Measurements from ENCODE around the gene NF2. TPM values are rescaled to one million over a fixed set of nuclear protein-coding genes. Genes with fewer than 3 reads are reported as not detected.

NF2 gene
- total RNA-seq, 1 experiment from 2014 or later, result 56.9 TPM

- TF ChIP-seq ARID4B (CRISPR knock-in tag; IDR thresholded peaks at IDR 0.05; ENCODE audit: borderline replicate concordance) (no peak), RELA (CRISPR knock-in tag; IDR thresholded peaks at IDR 0.05; ENCODE audit: borderline replicate concordance) (no peak), ZMAT4 (CRISPR knock-in tag; IDR thresholded peaks at IDR 0.05) (no peak), RORB (CRISPR knock-in tag; IDR thresholded peaks at IDR 0.05) (no peak), MLX (CRISPR knock-in tag; IDR thresholded peaks at IDR 0.05) (no peak), NR1H2 (CRISPR knock-in tag; IDR thresholded peaks at IDR 0.05) (no peak), ERG (CRISPR knock-in tag; IDR thresholded peaks at IDR 0.05) (no peak), MYBL2 (CRISPR knock-in tag; IDR thresholded peaks at IDR 0.05) (no peak), EMX1 (CRISPR knock-in tag; IDR thresholded peaks at IDR 0.05) (no peak), NFATC4 (CRISPR knock-in tag; IDR thresholded peaks at IDR 0.05) (no peak), FOXK1 (CRISPR knock-in tag; IDR thresholded peaks at IDR 0.05) (no peak), CTCF (IDR thresholded peaks at IDR 0.05) (no peak), TCF7 (CRISPR knock-in tag; IDR thresholded peaks at IDR 0.05; ENCODE audit: low read depth) (no peak)
Observed at GRCh38 chr22:29673361-29674066, 70.1 kb downstream of the NF2 start (continued).

GRCh38 chr22:29674121-29674520 lies 70.7 kb downstream of the NF2 start:
- Mint-ChIP-seq H3K9me3 (no peaks in the 10 kb centered on the region), H3K27me3 (ENCODE audit: low read depth) (no peaks in the 10 kb centered on the region), H3K27ac (no peak overlapping the region), H3K36me3 (peaks cover 42% of the 10 kb centered on the region), H3K4me3 (no peak overlapping the region), H3K4me1 (no peaks in the 10 kb centered on the region)
- DNase-seq (ENCODE audit: low spot score) (no peak), ATAC-seq (no peak)
- CTCF ChIA-PET, result no interaction called here
- POLR2A ChIA-PET, result no interaction called here
- TF ChIP-seq ZNF281 (CRISPR knock-in tag; IDR thresholded peaks at IDR 0.05) (no peak), ZNF121 (CRISPR knock-in tag; IDR thresholded peaks at IDR 0.05) (no peak), ATF3 (CRISPR knock-in tag; conservative IDR thresholded peaks at IDR 0.05) (no peak), FOXK1 (CRISPR knock-in tag; IDR thresholded peaks at IDR 0.05) (no peak), STAT6 (CRISPR knock-in tag; conservative IDR thresholded peaks at IDR 0.05; ENCODE audit: low read depth) (no peak), ATF6 (CRISPR knock-in tag; IDR thresholded peaks at IDR 0.05) (no peak)

All from WTC11 (cell line).